Endodermal cell (in vitro differentiated cells): ENCODE results near the gene NCOA3. TPM values are rescaled to one million over a fixed set of nuclear protein-coding genes. Genes with fewer than 3 reads are reported as not detected.

Experiments
- DNase-seq: peaks from one replicate; pipeline ENCODE4 v3.0.0-alpha.2; 2017
- H3K27ac ChIP-seq: 2 replicates; pipeline ENCODE4 v1.5.1; 2013; ENCODE audit warnings: mild to moderate bottlenecking, low read depth, low read length, moderate library complexity
- H3K27me3 ChIP-seq: 2 replicates; pipeline ENCODE4 v1.6.1; 2013; ENCODE audit warnings: mild to moderate bottlenecking, low read length, moderate library complexity; ENCODE audit not compliant: insufficient read depth, control insufficient read depth, poor library complexity, severe bottlenecking
- H3K36me3 ChIP-seq: 2 replicates; pipeline ENCODE4 v1.7.0; 2013; ENCODE audit warnings: mild to moderate bottlenecking, low read length, moderate library complexity; ENCODE audit not compliant: control insufficient read depth, insufficient read depth
- H3K4me1 ChIP-seq: one replicate; pipeline ENCODE4 v1.7.0; 2013; ENCODE audit warnings: low read length; ENCODE audit not compliant: control insufficient read depth, insufficient read depth
- H3K4me3 ChIP-seq: 2 replicates; pipeline ENCODE4 v1.5.1; 2013; ENCODE audit warnings: mild to moderate bottlenecking, low read length, moderate library complexity
- H3K9ac ChIP-seq: 2 replicates; pipeline ENCODE4 v1.6.1; 2013; ENCODE audit warnings: mild to moderate bottlenecking, low read length, moderate library complexity; ENCODE audit not compliant: poor library complexity, severe bottlenecking; ENCODE audit errors: extremely low read depth
- H3K9me3 ChIP-seq: 2 replicates; pipeline ENCODE4 v1.6.1; 2013; ENCODE audit warnings: mild to moderate bottlenecking, low read length, moderate library complexity; ENCODE audit not compliant: control insufficient read depth
- H3K27ac Mint-ChIP-seq: 2 replicates; pipeline ENCODE4 v1.8.0; 2020; ENCODE audit warnings: mixed read lengths
- H3K27me3 Mint-ChIP-seq: 2 replicates; pipeline ENCODE4 v1.8.0; 2021; ENCODE audit warnings: mild to moderate bottlenecking, mixed read lengths; ENCODE audit not compliant: insufficient read depth
- H3K36me3 Mint-ChIP-seq: 2 replicates; pipeline ENCODE4 v1.8.0; 2020; ENCODE audit warnings: low read depth, mixed read lengths
- H3K4me1 Mint-ChIP-seq: 2 replicates; pipeline ENCODE4 v1.8.0; 2020; ENCODE audit warnings: mixed read lengths
- H3K4me3 Mint-ChIP-seq: 2 replicates; pipeline ENCODE4 v1.8.0; 2020; ENCODE audit warnings: mild to moderate bottlenecking, moderate library complexity, mixed read lengths
- H3K9me3 Mint-ChIP-seq: 2 replicates; pipeline ENCODE4 v1.8.0; 2020; ENCODE audit warnings: mild to moderate bottlenecking, mixed read lengths
- CTCF ChIP-seq: fragments of 200-600 bp; sonication (generic); conservative IDR thresholded peaks from 2 replicates; pipeline ENCODE4 v1.5.0; 2021; ENCODE audit warnings: antibody characterized with exemption, mild to moderate bottlenecking
- WGBS, 2 experiments: methylation state at CpG; one replicate each; pipeline versions ENCODE4 v1.1.5 to v1.1.7; 2013; ENCODE audit warnings: missing lambda C conversion rate in 2 of 2, mixed read lengths in 1 of 2; ENCODE audit not compliant: insufficient coverage in 1 of 2, insufficient read length in 1 of 2; 5-methylcytosine and 5-hydroxymethylcytosine counted together
- total RNA-seq, 2 donors: library from RNA; stranded (reverse); fragmentation: NEBNext Ultra II Directional in 1 of 2; extraction: Animal tissue kit (Norgen Biotek cat#: 25700) in 1 of 2; gene quantifications; 2 replicates in 1 of 2; 3 replicates in 1 of 2; pipeline ENCODE4 v1.2.1, GENCODE V29; 2021

The NCOA3 gene
- total RNA-seq, 2 donors from 2014 or later = 38.6 TPM

DNA sequence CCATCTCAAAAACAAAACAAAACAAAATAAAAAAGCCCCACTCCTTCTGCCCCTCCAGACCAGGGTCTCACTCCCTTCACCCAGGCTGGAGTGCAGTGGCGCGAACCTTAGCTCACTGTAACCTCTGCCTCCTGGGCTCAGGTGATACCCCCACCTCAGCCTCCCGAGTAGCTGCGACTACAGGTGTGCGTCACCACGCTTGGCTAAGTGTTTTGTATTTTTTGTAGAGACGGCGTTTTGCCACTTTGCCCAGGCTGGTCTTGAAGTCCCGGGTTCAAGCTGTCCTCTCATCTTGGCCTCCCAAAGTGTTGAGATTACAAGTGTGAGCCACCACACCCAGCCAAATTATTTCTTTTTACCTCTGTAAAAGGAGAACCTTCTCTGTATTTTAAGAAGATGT lies 110.1 kb downstream of the NCOA3 start:
- Mint-ChIP-seq H3K27me3 (no peaks in the 10 kb centered on the region), H3K36me3 (no peaks in the 10 kb centered on the region), H3K4me3 (no peak overlapping the region), H3K27ac (no peak overlapping the region), H3K9me3 (no peaks in the 10 kb centered on the region), H3K4me1 (peaks cover 9% of the 10 kb centered on the region)
- Histone ChIP-seq H3K9me3 (no peaks in the 10 kb centered on the region), H3K27ac (no peak overlapping the region), H3K4me3 (no peak overlapping the region), H3K4me1 (no peaks in the 10 kb centered on the region), H3K27me3 (no peaks in the 10 kb centered on the region), H3K36me3 (no peaks in the 10 kb centered on the region), H3K9ac (no peak overlapping the region)
- WGBS, 2 experiments = 96 to 98% methylated on average over 6 to 9 of the region's 9 CpGs
- TF ChIP-seq CTCF = no peak
- DNase-seq = no peak

DNA sequence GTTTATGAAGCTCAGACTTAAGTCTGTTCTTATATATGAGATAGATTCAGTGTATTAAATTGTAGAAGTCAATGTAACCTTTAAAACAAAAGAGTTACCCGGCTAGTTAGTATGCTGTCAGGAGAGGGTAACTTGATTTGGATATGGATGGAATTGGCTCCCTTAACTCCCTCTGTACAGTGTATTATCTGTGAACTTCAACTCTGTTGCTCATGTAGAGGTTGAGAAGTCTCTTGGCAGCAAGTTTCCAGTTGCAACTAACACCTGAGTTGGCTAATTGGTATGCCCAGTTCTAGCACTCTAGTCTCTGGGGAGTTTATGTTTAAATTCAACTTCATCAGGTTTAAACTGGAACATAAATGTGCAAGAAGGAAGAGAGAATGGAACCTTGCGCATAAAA lies 111.0 kb downstream of the NCOA3 start:
- Histone ChIP-seq H3K4me1 (no peaks in the 10 kb centered on the region), H3K36me3 (no peaks in the 10 kb centered on the region), H3K4me3 (no peak overlapping the region), H3K9ac (no peak overlapping the region), H3K27ac (no peak overlapping the region), H3K9me3 (no peaks in the 10 kb centered on the region), H3K27me3 (no peaks in the 10 kb centered on the region)
- H3K36me3 Mint-ChIP-seq = peaks cover 3% of the 10 kb centered on the region
- H3K4me1 Mint-ChIP-seq = peaks cover 6% of the 10 kb centered on the region
- no peaks in the 10 kb centered on the region for H3K9me3 Mint-ChIP-seq
- no peak for TF ChIP-seq CTCF
- no peak overlapping the region for H3K27ac Mint-ChIP-seq
- 100% methylated on average over 1 of the region's 2 CpGs; no CpG with 5 or more reads in 1 of the 2 experiments for WGBS, 2 experiments
- no peaks in the 10 kb centered on the region for H3K27me3 Mint-ChIP-seq
- DNase-seq = no peak
- H3K4me3 Mint-ChIP-seq = no peak overlapping the region

DNA sequence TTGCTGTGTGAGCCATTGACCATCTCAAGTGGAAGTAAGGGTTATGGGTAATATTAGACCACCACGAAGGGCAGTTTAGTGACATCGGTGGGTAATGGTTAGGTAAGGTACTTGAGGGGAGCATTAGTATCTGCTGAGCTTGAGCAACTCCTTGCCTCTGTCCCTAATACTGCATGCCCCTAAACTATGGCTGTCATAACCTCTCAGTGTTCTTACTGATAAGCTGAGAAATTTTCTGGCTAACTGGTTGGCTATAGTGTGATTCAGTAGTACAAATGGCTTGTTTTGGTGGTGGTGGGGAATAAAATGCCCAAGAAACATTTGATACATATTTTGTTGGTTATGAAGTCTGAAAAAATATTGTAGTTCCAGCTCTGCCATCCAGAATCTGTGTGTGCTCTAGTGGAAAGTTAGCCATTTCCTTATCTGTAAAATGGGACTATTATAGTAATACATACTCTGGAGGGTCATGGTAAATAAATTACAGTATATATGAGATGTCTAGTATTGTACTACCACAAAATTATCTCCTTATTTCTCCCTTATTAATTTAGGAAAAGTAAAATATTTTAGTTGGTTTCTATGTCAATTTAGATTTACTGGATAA lies 113.1 kb downstream of the NCOA3 start:
- WGBS, 2 experiments = 98 to 100% methylated on average over 2 of the region's 2 CpGs
- TF ChIP-seq CTCF = no peak
- no peak for DNase-seq
- Mint-ChIP-seq H3K9me3 (no peaks in the 10 kb centered on the region), H3K27me3 (no peaks in the 10 kb centered on the region), H3K4me3 (no peak overlapping the region), H3K36me3 (peaks cover 3% of the 10 kb centered on the region), H3K27ac (no peak overlapping the region), H3K4me1 (peaks cover 6% of the 10 kb centered on the region)
- no peak overlapping the region for H3K27ac ChIP-seq
- H3K4me1 ChIP-seq = no peaks in the 10 kb centered on the region
- no peaks in the 10 kb centered on the region for H3K27me3 ChIP-seq
- no peaks in the 10 kb centered on the region for H3K36me3 ChIP-seq
- no peaks in the 10 kb centered on the region for H3K9me3 ChIP-seq
- H3K9ac ChIP-seq = no peak overlapping the region
- H3K4me3 ChIP-seq = no peak overlapping the region
